Measurements from ENCODE around the gene SENP3.

- TF ChIP-seq CTCF (IDR thresholded peaks at IDR 0.05) = no peak
- TF ChIP-seq EZH2 (IDR thresholded peaks at IDR 0.05) = no peak
These were observed 49.6 kb upstream of the SENP3 start for GRCh38 chr17:7512105-7512504.

Measured in neural progenitor cell (in vitro differentiated cells).